SU-DHL-6 (cell line): ENCODE results near the gene RGMB.
"Not testable (repeated sequence)": the region's sequence is repeated elsewhere in the genome, so short reads cannot be mapped to it uniquely, and the experiment has no call there.

Experiments used
- H2AFZ ChIP-seq: fragments of 200-600 bp; sonication (generic); 2 replicates; pipeline ENCODE4 v1.6.1; 2014; ENCODE audit warnings: low read depth, mild to moderate bottlenecking, moderate library complexity, mixed read lengths, antibody characterized with exemption, low read length; ENCODE audit not compliant: severe bottlenecking
- H3F3A ChIP-seq: fragments of 200-600 bp; shearing (Covaris generic); 2 replicates; pipeline ENCODE4 v1.6.0; 2016; ENCODE audit warnings: antibody characterized with exemption, mild to moderate bottlenecking; ENCODE audit not compliant: insufficient read depth
- H3K27ac ChIP-seq: fragments of 200-600 bp; sonication (generic); 2 replicates; pipeline ENCODE4 v1.5.1; 2016; ENCODE audit warnings: low read depth, mild to moderate bottlenecking, low read length, moderate library complexity, mixed read lengths
- H3K27me3 ChIP-seq: fragments of 200-600 bp; sonication (generic), shearing (Covaris generic); 2 replicates; pipeline ENCODE4 v1.6.0; 2014; ENCODE audit warnings: mild to moderate bottlenecking, low read length
- H3K36me3 ChIP-seq: fragments of 200-600 bp; sonication (generic); 2 replicates; pipeline ENCODE4 v1.6.1; 2014; ENCODE audit warnings: mild to moderate bottlenecking, low read length, mixed read lengths
- H3K4me2 ChIP-seq: fragments of 300-600, 200-600 bp; shearing (Covaris generic), sonication (generic); 2 replicates; pipeline ENCODE4 v1.6.0; 2014; ENCODE audit warnings: low read length, low read depth, mild to moderate bottlenecking; ENCODE audit not compliant: poor library complexity, severe bottlenecking
- H3K4me3 ChIP-seq: fragments of 200-600 bp; sonication (generic); 2 replicates; pipeline ENCODE4 v1.5.1; 2014; ENCODE audit warnings: antibody characterized with exemption, low read length, mild to moderate bottlenecking, mixed read lengths; ENCODE audit not compliant: insufficient read depth, poor library complexity, severe bottlenecking
- H3K79me2 ChIP-seq: fragments of 200-600 bp; sonication (generic); 2 replicates; pipeline ENCODE4 v1.6.1; 2014; ENCODE audit warnings: mild to moderate bottlenecking, low read length, moderate library complexity; ENCODE audit not compliant: insufficient read depth
- H3K9ac ChIP-seq: fragments of 200-600 bp; sonication (generic); 2 replicates; pipeline ENCODE4 v1.7.0; 2014; ENCODE audit warnings: mild to moderate bottlenecking, low read length
- H3K9me2 ChIP-seq: fragments of 200-600 bp; sonication (generic); replicated peaks from 2 replicates; pipeline ENCODE4 v1.6.1; 2014; ENCODE audit warnings: low read length; ENCODE audit not compliant: insufficient read depth
- H3K9me3 ChIP-seq: fragments of 200-600 bp; sonication (generic); 2 replicates; pipeline ENCODE4 v1.6.1; 2014; ENCODE audit warnings: low read length, mixed read lengths; ENCODE audit not compliant: insufficient read depth
- H4K20me1 ChIP-seq: fragments of 200-600 bp; sonication (generic); 2 replicates; pipeline ENCODE4 v1.6.1; 2014; ENCODE audit warnings: low read depth, mild to moderate bottlenecking, antibody characterized with exemption, low read length, moderate library complexity, mixed read lengths
- CTCF ChIP-seq: fragments of 200-600 bp; sonication (generic); IDR thresholded peaks from one replicate; pipeline ENCODE4 v1.5.1; 2017; ENCODE audit warnings: antibody characterized with exemption, mild to moderate bottlenecking, low read length, moderate library complexity; ENCODE audit not compliant: insufficient read depth, poor library complexity, severe bottlenecking
- EZH2phosphoT487 ChIP-seq: fragments of 200-600 bp; sonication (generic), shearing (Covaris generic); conservative IDR thresholded peaks from 2 replicates; pipeline ENCODE4 v1.6.1; 2018; ENCODE audit warnings: mild to moderate bottlenecking, antibody characterized with exemption, low read length, moderate library complexity, mixed read lengths

Gene RGMB

GRCh38 chr5:98750693-98751092, 22.8 kb upstream of the RGMB start:
- Histone ChIP-seq H3K9ac (no peak overlapping the region), H3K4me3 (no peak overlapping the region), H3K79me2 (no peaks in the 10 kb centered on the region), H3K4me2 (no peak overlapping the region), H3K9me2 (no peaks in the 10 kb centered on the region), H3F3A (no peaks in the 10 kb centered on the region), H3K9me3 (no peaks in the 10 kb centered on the region), H3K27ac (no peak overlapping the region), H3K27me3 (no peaks in the 10 kb centered on the region), H3K36me3 (no peaks in the 10 kb centered on the region), H2AFZ (no peak overlapping the region), H4K20me1 (no peaks in the 10 kb centered on the region)
- TF ChIP-seq EZH2phosphoT487 = no peak
- peak; percentile 21 for TF ChIP-seq CTCF

- not testable (repeated sequence) for H3K4me3 ChIP-seq, H3K4me2 ChIP-seq, H3K79me2 ChIP-seq, H2AFZ ChIP-seq, H3K27ac ChIP-seq, H3K9me2 ChIP-seq, H4K20me1 ChIP-seq, H3K36me3 ChIP-seq, H3F3A ChIP-seq, H3K27me3 ChIP-seq, H3K9me3 ChIP-seq, H3K9ac ChIP-seq
These were observed 21.1 kb upstream of the RGMB start for GRCh38 chr5:98752331-98752730.

- H3K4me3 ChIP-seq, H4K20me1 ChIP-seq, H3K4me2 ChIP-seq, H2AFZ ChIP-seq, H3F3A ChIP-seq, H3K9ac ChIP-seq, H3K9me3 ChIP-seq, H3K27me3 ChIP-seq, H3K9me2 ChIP-seq, H3K27ac ChIP-seq, H3K79me2 ChIP-seq, H3K36me3 ChIP-seq: not testable (repeated sequence)
These were observed 20.7 kb upstream of the RGMB start for GRCh38 chr5:98752801-98753200.

- no peaks in the 10 kb centered on the region for H3K79me2 ChIP-seq
- H2AFZ ChIP-seq = no peak overlapping the region
- H3K4me2 ChIP-seq = no peak overlapping the region
- TF ChIP-seq CTCF = no peak
- TF ChIP-seq EZH2phosphoT487 = no peak
- H3K27me3 ChIP-seq = no peaks in the 10 kb centered on the region
- H3K36me3 ChIP-seq = no peaks in the 10 kb centered on the region
- H3F3A ChIP-seq = no peaks in the 10 kb centered on the region
- no peaks in the 10 kb centered on the region for H3K9me2 ChIP-seq
- no peak overlapping the region for H3K9ac ChIP-seq
- no peak overlapping the region for H3K27ac ChIP-seq
- no peak overlapping the region for H3K4me3 ChIP-seq
- no peaks in the 10 kb centered on the region for H3K9me3 ChIP-seq
- H4K20me1 ChIP-seq = no peaks in the 10 kb centered on the region
These were observed 20.0 kb upstream of the RGMB start for GRCh38 chr5:98753507-98753906.
